Heart right ventricle (tissue), 16 donors: Measurements from ENCODE around the gene ANKRD16. TPM values are rescaled to one million over a fixed set of nuclear protein-coding genes. Genes with fewer than 3 reads are reported as not detected.

Source experiments
- ATAC-seq, 8 donors: fragments of 200-7000 bp; cut with Tn5 transposase; one replicate each; pipeline ENCODE4 v1.9.1; 2020; ENCODE audit warnings: mild to moderate bottlenecking in 8 of 8, moderate library complexity in 8 of 8, moderate number of reproducible peaks in 1 of 8
- DNase-seq, 2 donors: peaks; one replicate each; pipeline ENCODE4 v3.0.0-alpha.2; 2020
- H3K27ac ChIP-seq, 10 donors: fragments of 200-600 bp; sonication (generic) in 2 of 10; one replicate each; pipeline versions ENCODE4 v1.5.0 to v1.8.0; 2020 to 2022; ENCODE audit warnings: mild to moderate bottlenecking in 3 of 10
- H3K27me3 ChIP-seq, 7 donors: fragments of 200-600 bp; one replicate each; pipeline ENCODE4 v1.8.0; 2021 to 2022; ENCODE audit warnings: mild to moderate bottlenecking in 2 of 7
- H3K36me3 ChIP-seq, 9 donors: fragments of 200-600 bp; sonication (generic) in 1 of 9; one replicate each; pipeline versions ENCODE4 v1.5.0 to v1.8.0; 2020 to 2022; ENCODE audit warnings: mild to moderate bottlenecking in 2 of 9
- H3K4me1 ChIP-seq, 9 donors: fragments of 200-600 bp; sonication (generic) in 1 of 9; one replicate each; pipeline versions ENCODE4 v1.5.0 to v1.8.0; 2020 to 2022; ENCODE audit warnings: mild to moderate bottlenecking in 4 of 9
- H3K4me3 ChIP-seq, 10 donors: fragments of 200-600 bp; sonication (generic) in 2 of 10; one replicate each; pipeline versions ENCODE4 v1.5.0 to v1.8.0; 2020 to 2022; ENCODE audit warnings: mild to moderate bottlenecking in 7 of 10, moderate library complexity in 2 of 10
- H3K9me3 ChIP-seq, 11 donors: fragments of 200-600 bp in 10 of 11; sonication (generic) in 2 of 11; one replicate each; pipeline versions ENCODE4 v1.5.0 to v1.8.0; 2013 to 2022; ENCODE audit warnings: mild to moderate bottlenecking in 2 of 11, control low read depth in 1 of 11, moderate library complexity in 1 of 11
- CTCF ChIP-seq, 9 donors: fragments of 200-600 bp; sonication (generic) in 2 of 9; IDR thresholded peaks; one replicate each; pipeline versions ENCODE4 v1.5.0 to v1.8.0; 2021 to 2022; ENCODE audit warnings: antibody characterized with exemption in 9 of 9, mild to moderate bottlenecking in 5 of 9, moderate library complexity in 1 of 9
- WGBS, 2 donors: extraction: QIAGEN DNeasy Blood & Tissue Kit; methylation state at CpG; one replicate each; pipeline ENCODE4 v1.1.7; 2013; ENCODE audit warnings: inconsistent platforms in 1 of 2; 5-methylcytosine and 5-hydroxymethylcytosine counted together
- intact Hi-C, 10 donors: fragments of 100-400 bp; cut with DNase I; formaldehyde crosslinking; loops; one replicate each; pipeline versions ENCODE4 v1.11.1 to v1.14.2; 2022
- polyA plus RNA-seq, 2 donors: library from polyadenylated mRNA; stranded (reverse); fragments of 200-250 nt; gene quantifications; one replicate each; pipeline ENCODE4 v1.2.3, GENCODE V29; 2013
- total RNA-seq, 10 donors: library from RNA; stranded (reverse); fragmentation: NEBNext Ultra II Directional in 3 of 10; extraction: Animal tissue kit (Norgen Biotek cat#: 25700) in 3 of 10; gene quantifications; one replicate each; pipeline versions ENCODE4 v1.2.1 to v1.2.4, GENCODE V29; 2021 to 2023
- donor health status: Arrhythmogenic right ventricular cardiomyopathy.
- donor health status: ischemic (EF 13 %, LVEDD 7.1; RV severe dilation, severe dysfunction).
- donor health status: healthy with polysubstance abuse.
- donor health status: DM: no; HTN: yes; CAD: no.
- donor health status: DM: no; HTN: no; CAD: no.
- donor health status: ischemic (EF 25% LVEDD 6.9; RV normal size, moderate dysfunction).
- donor health status: ischemic (EF 25% LVEDD 5.7; RV mildly dilated, moderate dysfunction).
- donor health status: healthy.
- donor health status: DM: yes; HTN: yes; CAD: no.
- donor health status: Ischemic cardiomyopathy.
- donor health status: ischemic (EF 35%, LVEDD 5.7; RV mildly dilated, moderate dysfunction).
- donor health status: nonischemic (EF 11% LVEDD 7.7; RV severe dilation, severe dysfunction).
- donor health status: DM: yes; HTN: yes; CAD: no.
- donor health status: PGD.
- donor health status: ischemic (EF 29% LVEDD 5.4; RV normal size, mild dysfunction).
- donor health status: nonischemic (EF 23%, LVEDD 6.1; RV moderate dilation, normal function).

Gene ANKRD16
- total and polyA plus RNA-seq, 12 donors, result 2.2 to 3.9 (median 3.4) TPM

- TF ChIP-seq CTCF (IDR thresholded peaks at IDR 0.05), result peak in 2 of 9 donors; percentile 5 to 6
- Histone ChIP-seq H3K4me3 (peak overlapping the region; percentile 67 to 96 (median 92)), H3K27ac (peak overlapping the region; percentile 83 to 100 (median 98)), H3K27me3 (no peaks in the 10 kb centered on the region), H3K36me3 (peaks cover 0 to 11% (median 0%) of the 10 kb centered on the region in 9 donors), H3K9me3 (no peaks in the 10 kb centered on the region), H3K4me1 (peaks cover 0 to 59% (median 57%) of the 10 kb centered on the region in 9 donors)
- ATAC-seq (peak; percentile 26 to 74 (median 47)), DNase-seq (peak; percentile 40 to 54)
- WGBS, 2 donors, result 0% methylated on average over 27 to 49 of the region's 49 CpGs
- intact Hi-C loops, result loop anchor here in 7 of 10 donors (2.0 to 10.0 kb wide), 6 partner anchors 60 to 128 kb away; partner anchors contain the start of genes FBH1 (in 2 of the 7), TASOR2 (in 2 of the 7) and ANKRD16 (in 1 of the 7)
Observed at GRCh38 chr10:5812283-5813090, 77.2 kb downstream of the ANKRD16 start.

Other genes starting within 250 kb of the ANKRD16 start
- 10 to 100 TPM in 9 of 10 donors, 1 to 10 TPM in 1; 9.3 to 16.3 (median 13.4) TPM for gene ASB13, start 223.3 kb downstream of the ANKRD16 start, total RNA-seq
- 10 to 100 TPM in 1 of 2 donors, 1 to 10 TPM in 1; 8.4 to 18.0 TPM for gene ASB13, start 223.3 kb downstream of the ANKRD16 start, polyA plus RNA-seq
- gene TASOR2, start 205.1 kb downstream of the ANKRD16 start, total RNA-seq, result 10 to 100 TPM; 26.9 to 45.6 (median 34.6) TPM
- gene TASOR2, start 205.1 kb downstream of the ANKRD16 start, polyA plus RNA-seq, result 10 to 100 TPM in 1 of 2 donors, 1 to 10 TPM in 1; 7.0 to 19.7 TPM
- gene GDI2, start 76.5 kb downstream of the ANKRD16 start, total RNA-seq, result 100 to 1,000 TPM in 6 of 10 donors, 10 to 100 TPM in 4; 89.1 to 145 (median 102) TPM
- 10 to 100 TPM; 21.8 to 99.6 TPM for gene GDI2, start 76.5 kb downstream of the ANKRD16 start, polyA plus RNA-seq
- 100 to 1,000 TPM in 1 of 10 donors, 10 to 100 TPM in 9; 57.8 to 134 (median 76.0) TPM for gene FBH1, start 350 bp upstream of the ANKRD16 start, total RNA-seq
- 10 to 100 TPM; 59.1 to 91.9 TPM for gene FBH1, start 350 bp upstream of the ANKRD16 start, polyA plus RNA-seq
- 10 to 100 TPM in 3 of 10 donors, 1 to 10 TPM in 7; 3.5 to 21.0 (median 5.6) TPM for gene IL15RA, start 87.7 kb upstream of the ANKRD16 start, total RNA-seq
- 10 to 100 TPM; 11.7 to 18.7 TPM for gene IL15RA, start 87.7 kb upstream of the ANKRD16 start, polyA plus RNA-seq
- 1 to 10 TPM in 5 of 10 donors, under 1 TPM in 5; 0.19 to 9.1 (median 1.0) TPM for gene IL2RA, start 172.5 kb upstream of the ANKRD16 start, total RNA-seq
- gene IL2RA, start 172.5 kb upstream of the ANKRD16 start, polyA plus RNA-seq, result under 1 TPM; 0.36 to 0.73 TPM
- gene RBM17, start 199.1 kb upstream of the ANKRD16 start, total RNA-seq, result 10 to 100 TPM; 53.4 to 93.2 (median 64.0) TPM
- 100 to 1,000 TPM in 1 of 2 donors, 10 to 100 TPM in 1; 58.6 to 100 TPM for gene RBM17, start 199.1 kb upstream of the ANKRD16 start, polyA plus RNA-seq